Measurements from ENCODE around the gene SLCO1B3. TPM values are rescaled to one million over a fixed set of nuclear protein-coding genes. Genes with fewer than 3 reads are reported as not detected.

SLCO1B3 gene
- polyA plus RNA-seq, 1 donor: not detected

GRCh38 chr12:20883288-20883687 lies 72.8 kb downstream of the SLCO1B3 start:
- no peak for DNase-seq (ENCODE audit: low read depth)

DNA sequence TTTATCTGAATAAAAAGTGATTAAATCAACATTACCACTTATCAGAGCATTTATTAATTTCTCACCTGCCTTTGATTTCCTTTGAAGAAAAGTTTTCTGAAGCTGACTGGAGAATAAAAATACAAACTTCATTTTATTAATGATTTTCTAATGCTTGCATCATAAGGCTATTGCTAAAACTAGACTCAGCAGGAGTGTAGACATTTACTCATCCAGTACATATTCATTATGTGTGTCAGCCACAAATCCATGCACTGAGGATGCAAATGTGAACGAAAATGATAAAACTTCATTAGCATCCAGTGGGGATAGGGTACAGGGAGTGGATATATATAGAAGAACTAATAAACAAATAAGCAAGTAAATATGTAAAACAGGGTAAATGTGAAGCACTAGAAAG lies 74.6 kb downstream of the SLCO1B3 start:
- no peak for DNase-seq (ENCODE audit: low read depth)

DNA sequence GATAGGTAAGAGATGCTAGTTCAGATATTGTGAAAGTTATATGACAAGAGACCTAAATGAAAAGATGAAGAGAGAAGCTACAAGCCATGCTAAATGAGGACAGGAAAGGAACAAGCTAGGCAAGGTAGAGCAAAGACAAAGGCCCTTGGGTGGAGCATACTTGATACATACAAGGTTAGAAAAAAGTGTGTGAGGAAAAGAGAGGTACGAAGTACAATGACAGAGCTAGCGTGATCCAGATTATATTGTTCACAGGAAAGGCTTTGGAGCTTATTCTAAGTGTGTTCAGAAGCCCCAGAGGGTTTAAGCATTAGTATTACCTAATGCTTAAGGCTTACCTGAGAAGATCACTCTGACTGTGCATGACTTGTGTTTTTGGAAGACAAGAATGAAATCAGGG lies 75.0 kb downstream of the SLCO1B3 start:
- no peak for DNase-seq (ENCODE audit: low read depth)

DNA sequence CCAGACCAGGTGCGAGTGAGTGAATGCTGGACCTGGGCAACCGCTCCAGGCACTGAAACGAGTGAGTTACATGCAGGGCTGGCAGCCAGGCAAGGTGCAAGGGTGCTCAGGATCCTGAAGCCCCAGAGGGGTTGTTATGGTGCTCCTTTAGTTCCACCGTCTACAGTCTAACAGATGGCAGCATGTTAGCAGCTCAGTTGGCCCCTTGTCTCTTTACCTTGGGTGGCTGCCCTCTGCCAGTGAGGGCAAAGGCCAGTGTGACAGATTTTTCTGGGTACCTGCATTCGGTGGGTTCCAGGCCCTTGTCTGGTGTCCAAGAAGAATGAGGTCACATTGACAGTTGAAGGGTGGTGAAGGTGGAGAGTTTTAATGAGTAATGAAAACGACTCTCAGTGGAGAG lies 106.8 kb downstream of the SLCO1B3 start:
- DNase-seq (ENCODE audit: low read depth): no peak

GRCh38 chr12:20917819-20918218 lies 107.3 kb downstream of the SLCO1B3 start:
- no peak for DNase-seq (ENCODE audit: low read depth)

DNA sequence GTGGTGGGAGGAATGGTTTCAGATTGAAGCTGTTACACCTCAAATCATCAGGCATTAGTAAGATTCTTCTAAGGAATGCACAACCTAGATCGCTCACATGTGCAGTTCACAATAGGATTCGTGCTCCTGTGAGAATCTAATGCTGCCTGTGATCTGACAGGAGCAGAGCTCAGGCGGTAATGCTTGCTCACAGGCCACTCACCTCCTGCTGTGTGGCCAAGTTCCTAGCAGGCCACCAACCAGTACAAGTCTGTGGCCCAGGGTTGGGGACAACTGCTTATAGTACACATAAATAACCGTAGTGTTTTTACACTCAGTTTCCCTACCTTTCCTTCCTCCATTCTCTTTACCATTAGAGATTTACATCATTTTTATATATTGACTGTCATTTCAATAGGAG lies 121.4 kb downstream of the SLCO1B3 start:
- no peak for DNase-seq (ENCODE audit: low read depth)

- DNase-seq (ENCODE audit: low read depth): no peak
Observed at GRCh38 chr12:20946732-20947131, 136.2 kb downstream of the SLCO1B3 start.

- no peak for DNase-seq (ENCODE audit: low read depth)
Observed at GRCh38 chr12:20950248-20950647, 139.7 kb downstream of the SLCO1B3 start.

DNA sequence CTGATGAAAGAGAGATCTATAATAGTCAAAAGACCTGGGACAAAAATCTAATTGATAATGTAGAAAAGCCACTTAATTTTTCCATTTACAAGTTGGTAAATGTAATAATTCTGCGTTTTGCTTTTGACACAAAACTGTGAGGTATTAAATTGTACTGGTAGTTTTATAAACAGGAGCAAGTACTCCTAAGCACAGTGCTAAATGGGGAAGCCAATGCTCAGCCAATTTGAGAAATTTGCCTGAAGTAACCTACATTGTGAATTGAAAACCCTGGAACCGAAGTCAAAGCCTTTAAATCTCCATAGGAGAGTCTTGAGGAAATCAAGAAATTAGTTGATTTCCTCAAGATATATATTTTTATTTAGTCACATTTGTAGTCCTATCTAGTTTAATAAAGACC lies 152.8 kb downstream of the SLCO1B3 start:
- DNase-seq (ENCODE audit: low read depth): no peak

GRCh38 chr12:20963762-20964161 lies 153.3 kb downstream of the SLCO1B3 start:
- no peak for DNase-seq (ENCODE audit: low read depth)

Other genes with a start within 250 kb of the SLCO1B3 start
- gene SLCO1C1, start 115.4 kb upstream of the SLCO1B3 start, polyA plus RNA-seq (ENCODE audit: insufficient read length): 0.29 TPM

All from forelimb muscle (tissue), 1 donor.